Activated naive CD4-positive, alpha-beta T cell (primary cell): ENCODE results near the gene ADGRB3.
"Not testable (repeated sequence)": the region's sequence is repeated elsewhere in the genome, so short reads cannot be mapped to it uniquely, and the experiment has no call there.

ENCODE experiments used
- DNase-seq, 4 experiments: peaks; one replicate each; lab custom pipeline; 2025; lab: John Stamatoyannopoulos, UW

ADGRB3 gene

GRCh38 chr6:68826501-68826900 lies 191.4 kb downstream of the ADGRB3 start:
- no peak for DNase-seq

GRCh38 chr6:68834551-68834950 lies 199.5 kb downstream of the ADGRB3 start:
- DNase-seq, result no peak

GRCh38 chr6:68838571-68838970 lies 203.5 kb downstream of the ADGRB3 start:
- DNase-seq, result no peak

GRCh38 chr6:68852791-68853190 lies 217.7 kb downstream of the ADGRB3 start:
- DNase-seq, result no peak

- DNase-seq, result no peak
Measured at GRCh38 chr6:68859233-68859632, 224.2 kb downstream of the ADGRB3 start.

- no peak for DNase-seq
Measured at GRCh38 chr6:68868646-68869045, 233.6 kb downstream of the ADGRB3 start.

GRCh38 chr6:68873236-68873635 lies 238.2 kb downstream of the ADGRB3 start:
- no peak for DNase-seq

- DNase-seq, result no peak
Measured at GRCh38 chr6:68874747-68875146, 239.7 kb downstream of the ADGRB3 start.

- no peak for DNase-seq
Measured at GRCh38 chr6:68875403-68875802, 240.3 kb downstream of the ADGRB3 start.

- DNase-seq, result no peak
Measured at GRCh38 chr6:68876792-68877493, 241.9 kb downstream of the ADGRB3 start.

- DNase-seq, result no peak
Measured at GRCh38 chr6:68880050-68880813, 245.2 kb downstream of the ADGRB3 start.

GRCh38 chr6:68883325-68883724 lies 248.2 kb downstream of the ADGRB3 start:
- not testable (repeated sequence) for DNase-seq

GRCh38 chr6:68891419-68891818 lies 256.3 kb downstream of the ADGRB3 start:
- DNase-seq, result no peak

- DNase-seq, result no peak
Measured at GRCh38 chr6:68892452-68892851, 257.4 kb downstream of the ADGRB3 start.

GRCh38 chr6:68895929-68896328 lies 260.8 kb downstream of the ADGRB3 start:
- no peak for DNase-seq

- DNase-seq, result no peak
Measured at GRCh38 chr6:68901044-68901443, 266.0 kb downstream of the ADGRB3 start.

- no peak for DNase-seq
Measured at GRCh38 chr6:68911334-68911733, 276.3 kb downstream of the ADGRB3 start.

GRCh38 chr6:68911811-68912210 lies 276.7 kb downstream of the ADGRB3 start:
- no peak for DNase-seq

GRCh38 chr6:68912805-68913204 lies 277.7 kb downstream of the ADGRB3 start:
- DNase-seq, result not testable (repeated sequence)

- no peak for DNase-seq
Measured at GRCh38 chr6:68915586-68915985, 280.5 kb downstream of the ADGRB3 start.

GRCh38 chr6:68919537-68919936 lies 284.5 kb downstream of the ADGRB3 start:
- DNase-seq, result no peak

- DNase-seq, result no peak
Measured at GRCh38 chr6:68941345-68941744, 306.3 kb downstream of the ADGRB3 start.

GRCh38 chr6:68947721-68948120 lies 312.6 kb downstream of the ADGRB3 start:
- no peak for DNase-seq

- no peak for DNase-seq
Measured at GRCh38 chr6:68951270-68951669, 316.2 kb downstream of the ADGRB3 start.
